Fibroblast of mammary gland (primary cell): Measurements from ENCODE around the gene GRHL3.
A peak's percentile ranks its signal among the peaks of the same experiment; 100 is the strongest.
"Not testable (repeated sequence)": the region's sequence is repeated elsewhere in the genome, so short reads cannot be mapped to it uniquely, and the experiment has no call there.

Experiments
- DNase-seq: peaks from one replicate; pipeline ENCODE4 v3.0.0-alpha.2; 2010; ENCODE audit warnings: low read depth
- H3K4me3 ChIP-seq: 2 replicates; pipeline ENCODE4 v1.5.1; 2011; ENCODE audit warnings: low read depth, mild to moderate bottlenecking, low read length, moderate library complexity; ENCODE audit not compliant: control insufficient read depth
- CTCF ChIP-seq: conservative IDR thresholded peaks from 2 replicates; pipeline ENCODE4 v1.5.1; 2011; ENCODE audit warnings: low read depth, low read length, inconsistent platforms; ENCODE audit not compliant: control insufficient read depth, insufficient read depth

Gene GRHL3

DNA sequence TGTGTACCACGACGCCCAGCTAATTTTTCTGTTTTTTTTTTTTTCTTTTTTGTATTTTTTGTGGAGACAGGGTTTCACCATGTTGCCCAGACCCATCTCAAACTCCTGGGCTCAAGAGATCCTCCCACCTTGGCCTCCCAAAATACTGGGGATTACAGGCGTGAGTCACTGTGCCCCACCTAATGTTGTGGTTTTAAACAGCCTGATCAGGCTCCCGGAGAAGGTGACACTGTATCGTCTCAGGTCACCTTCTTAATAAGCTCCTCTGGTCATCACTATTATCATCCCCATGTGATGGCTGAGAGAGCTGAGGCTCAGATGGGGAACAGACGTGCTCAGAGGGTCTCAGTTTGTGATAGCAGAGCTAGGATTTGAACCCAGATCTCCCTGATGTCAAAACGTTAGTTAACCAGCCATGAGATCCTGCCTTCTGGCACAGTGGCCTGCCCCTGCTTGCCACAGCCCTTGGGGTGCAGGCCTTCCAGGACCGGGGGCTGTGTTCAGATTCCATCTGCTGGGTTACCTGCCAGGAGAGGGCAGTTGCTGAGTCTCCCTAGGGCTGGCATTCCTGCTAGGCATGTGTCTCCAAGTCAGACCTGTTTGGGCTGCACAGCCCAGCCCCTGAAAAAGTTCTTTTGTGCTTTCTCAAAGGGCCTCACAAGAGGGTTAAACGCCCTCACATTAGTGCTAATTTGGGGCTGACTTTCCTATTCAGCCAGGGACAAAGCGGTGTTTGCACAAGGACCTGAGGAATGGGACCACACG lies 32.7 kb upstream of the GRHL3 start:
- H3K4me3 ChIP-seq = no peak overlapping the region
- DNase-seq = no peak
- TF ChIP-seq CTCF = no peak

DNA sequence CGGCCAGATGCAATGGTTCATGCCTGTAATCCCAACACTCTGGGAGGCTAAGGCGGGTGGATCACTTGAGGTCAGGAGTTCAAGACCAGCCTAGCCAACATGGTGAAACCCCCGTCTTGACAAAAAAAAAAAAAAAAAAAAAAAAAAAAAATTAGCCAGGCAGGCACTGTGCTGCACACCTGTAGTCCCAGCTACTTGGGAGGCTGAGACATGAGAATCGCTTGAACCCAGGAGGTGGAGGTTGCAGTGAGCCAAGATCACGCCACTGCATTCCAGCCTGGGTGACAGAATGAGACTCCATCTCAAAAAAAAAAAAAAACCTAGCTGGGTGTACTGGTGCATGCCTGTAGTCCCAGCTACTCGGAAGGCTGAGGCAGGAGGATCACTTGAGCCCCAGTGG lies 31.4 kb upstream of the GRHL3 start:
- not testable (repeated sequence) for H3K4me3 ChIP-seq, DNase-seq

DNA sequence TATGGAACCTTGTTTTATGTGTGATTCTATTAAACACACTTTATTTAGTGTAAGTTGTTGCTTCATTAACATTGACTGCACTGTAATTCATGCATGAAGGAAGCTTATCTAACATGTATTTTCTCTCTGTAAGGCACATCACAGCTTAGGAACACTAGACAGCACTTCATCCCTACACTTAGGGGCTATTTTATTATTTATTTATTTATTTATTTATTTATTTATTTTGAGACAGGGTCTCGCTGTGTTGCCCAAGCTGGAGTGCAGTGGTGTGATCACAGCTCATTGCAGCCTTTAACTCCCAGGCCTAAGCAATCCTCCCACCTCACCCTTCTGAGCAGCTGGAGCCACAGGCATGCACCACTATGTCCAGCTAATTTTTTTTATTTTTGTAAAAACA lies 30.7 kb upstream of the GRHL3 start:
- no peak overlapping the region for H3K4me3 ChIP-seq
- no peak for DNase-seq
- TF ChIP-seq CTCF = no peak

GRCh38 chr1:24289937-24290595 lies 29.1 kb upstream of the GRHL3 start:
- no peak overlapping the region for H3K4me3 ChIP-seq
- TF ChIP-seq CTCF = no peak
- DNase-seq = peak; percentile 97

DNA sequence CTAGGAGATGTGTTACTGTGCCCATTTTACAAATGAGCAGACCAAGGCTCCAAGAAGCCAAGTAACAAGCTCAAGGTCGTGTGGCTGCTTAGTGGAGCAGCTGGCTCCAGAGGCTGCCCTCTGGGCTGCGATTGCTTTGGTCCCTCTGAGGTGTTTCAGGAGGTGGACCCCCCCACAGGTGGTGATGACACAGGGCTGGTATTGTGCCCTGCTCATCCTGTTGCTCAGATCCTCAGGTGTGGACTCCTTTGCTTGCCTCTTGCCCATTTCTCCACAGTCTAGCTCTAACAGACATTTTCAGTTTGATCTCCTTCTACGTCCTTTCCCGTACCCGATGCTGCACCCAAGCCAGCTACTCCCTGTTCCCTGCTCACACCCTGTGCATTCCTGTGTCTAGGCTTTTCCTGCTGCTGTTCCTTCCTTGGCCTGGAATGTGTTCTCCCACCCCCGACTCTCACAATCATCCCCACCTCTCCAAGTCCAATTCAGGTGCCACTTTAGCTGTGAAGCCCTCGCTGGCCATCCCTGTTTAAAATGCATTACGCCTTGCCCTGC lies 28.1 kb upstream of the GRHL3 start:
- TF ChIP-seq CTCF = no peak
- DNase-seq = no peak
- H3K4me3 ChIP-seq = no peak overlapping the region

DNA sequence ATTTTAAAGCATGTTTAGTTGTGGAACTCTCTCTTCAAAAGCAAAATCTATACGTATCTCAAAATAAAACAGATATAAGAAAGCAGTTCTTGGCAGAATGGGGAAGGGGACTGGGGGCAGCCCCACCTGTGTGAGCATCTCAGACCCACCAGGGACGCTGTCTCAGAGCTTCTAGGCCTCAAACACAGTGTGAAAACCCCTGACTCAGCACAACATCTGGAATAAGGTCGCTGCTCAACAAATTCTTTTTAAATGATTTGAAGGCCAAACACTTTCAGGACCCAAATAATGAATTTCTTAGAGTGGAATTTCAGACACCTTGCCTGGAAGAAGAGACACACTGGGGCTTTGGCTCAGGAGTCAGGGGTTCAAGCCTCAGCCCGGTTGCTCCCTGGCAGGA lies 27.1 kb upstream of the GRHL3 start:
- DNase-seq = no peak
- H3K4me3 ChIP-seq = no peak overlapping the region
- no peak for TF ChIP-seq CTCF

- no peak for DNase-seq
- no peak for TF ChIP-seq CTCF
These were observed 26.3 kb upstream of the GRHL3 start for GRCh38 chr1:24292887-24293286.

More at GRCh38 chr1:24292887-24293286, 26.3 kb upstream of the GRHL3 start:
- no peak overlapping the region for H3K4me3 ChIP-seq
